Left renal cortex interstitium (tissue), 4 donors: ENCODE results near the gene RABL3. TPM values are rescaled to one million over a fixed set of nuclear protein-coding genes. Genes with fewer than 3 reads are reported as not detected.
"Not testable (repeated sequence)": the region's sequence is repeated elsewhere in the genome, so short reads cannot be mapped to it uniquely, and the experiment has no call there.

ENCODE experiments used
- DNase-seq, 4 donors: peaks; one replicate each; pipeline ENCODE4 v3.0.0-alpha.2; 2013; ENCODE audit warnings: low read depth in 4 of 4, low spot score in 2 of 4, missing footprints in 1 of 4
- polyA plus RNA-seq, 4 donors: library from polyadenylated mRNA; unstranded; fragments of 120-200 nt; gene quantifications; one replicate each; pipeline ENCODE4 v1.2.1, GENCODE V29; 2013; ENCODE audit not compliant: insufficient read length in 4 of 4

RABL3 gene
- polyA plus RNA-seq, 4 donors = 21.9 to 31.5 (median 29.8) TPM

DNA sequence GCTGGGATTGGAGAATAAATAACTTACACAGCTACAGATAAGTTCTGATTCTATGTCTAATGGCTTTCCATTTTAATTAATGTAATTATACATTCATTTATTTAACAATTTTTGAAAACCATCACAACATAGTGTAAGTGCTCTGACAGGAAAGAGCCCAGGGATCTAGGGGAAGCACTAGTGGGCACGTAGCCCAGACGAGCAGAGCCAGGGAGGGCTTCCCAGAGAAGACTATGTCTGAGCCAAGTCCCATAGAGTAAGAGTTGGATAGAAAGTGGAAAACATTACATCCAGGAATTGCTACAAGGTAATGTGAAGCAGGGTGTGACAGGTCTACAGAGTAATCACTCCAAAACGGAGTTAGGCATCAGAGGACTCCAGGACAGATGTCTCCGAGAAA is 57.4 kb downstream of the RABL3 start:
- no peak for DNase-seq

DNA sequence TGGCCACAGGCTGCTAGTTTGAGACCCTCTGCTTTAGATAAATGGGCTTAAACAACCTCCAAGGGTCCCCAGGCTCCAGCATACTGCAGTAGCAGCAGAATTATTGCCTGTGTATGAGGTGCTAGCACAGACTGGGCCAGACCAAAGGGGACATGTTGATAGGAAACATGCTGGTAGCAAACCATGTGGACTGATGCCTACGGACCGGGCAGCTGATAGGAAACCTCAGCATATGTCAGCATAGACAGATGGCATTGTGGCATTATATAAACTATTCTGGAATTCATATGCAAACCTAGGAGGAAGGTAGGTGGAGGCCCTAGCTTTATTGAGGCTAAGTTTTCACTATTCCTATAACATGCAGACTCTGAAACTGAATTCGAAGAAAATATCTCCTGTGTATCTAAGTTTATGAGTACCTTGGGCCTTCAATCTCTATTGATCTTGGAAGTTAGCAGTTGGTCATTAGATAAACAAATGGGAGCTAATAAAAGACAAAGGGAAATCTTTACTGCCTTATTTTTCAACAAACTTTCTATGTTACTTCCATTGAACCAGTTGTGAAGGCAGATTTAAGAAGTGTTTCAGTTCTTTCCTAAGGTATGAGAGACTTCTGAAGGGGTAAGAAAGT is 58.5 kb downstream of the RABL3 start:
- no peak for DNase-seq

DNA sequence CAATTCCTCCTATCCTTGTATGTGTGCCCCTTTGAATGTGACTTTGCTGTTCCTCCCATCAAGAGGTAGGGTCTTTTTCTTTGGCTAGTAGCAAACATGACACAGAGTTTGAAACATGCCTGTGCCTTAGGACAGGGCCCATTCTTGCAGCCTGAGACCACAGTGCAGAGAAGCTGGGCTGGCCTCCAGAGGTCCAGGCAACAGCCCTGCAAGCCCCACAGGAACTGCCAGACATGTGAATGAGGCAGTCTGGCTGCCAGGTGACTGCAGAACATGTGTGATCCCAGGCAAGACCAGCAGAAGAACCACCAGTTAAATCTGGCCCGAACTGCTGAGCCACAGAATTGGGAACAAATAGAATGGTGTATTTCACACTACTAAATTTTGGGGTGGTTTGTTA is 59.1 kb downstream of the RABL3 start:
- no peak for DNase-seq

DNA sequence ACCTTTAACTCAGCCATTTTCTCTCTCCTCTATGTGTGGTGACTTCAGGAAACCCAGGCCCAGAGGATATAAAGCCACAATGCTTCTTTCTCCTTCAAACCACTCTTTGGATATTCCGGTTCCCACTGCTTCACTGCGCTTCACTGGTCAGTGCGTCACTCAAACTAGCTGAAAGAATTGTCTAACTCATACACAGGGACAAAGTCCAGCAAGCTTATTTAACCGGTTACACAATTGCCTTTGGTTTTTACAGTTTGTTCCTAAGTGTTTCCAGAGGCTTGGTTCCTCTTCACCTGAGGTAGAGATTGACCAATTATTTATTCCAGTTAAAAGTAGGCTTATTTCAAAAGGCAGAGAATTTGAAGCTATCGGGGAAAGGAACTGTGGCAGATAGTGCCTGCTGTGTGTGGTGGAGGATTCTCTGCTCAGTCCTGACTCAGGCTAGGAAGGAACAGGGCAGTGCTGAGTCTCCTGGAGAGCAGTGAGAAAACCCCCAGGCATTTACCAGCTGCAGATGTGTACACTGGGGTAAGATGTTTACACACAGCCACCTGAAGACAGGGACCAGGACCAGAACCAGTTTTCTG is 60.1 kb downstream of the RABL3 start, which contains the start of gene HGD:
HGD (minus strand) TSS at position 145 of the 587 bp plus-strand sequence; CDS start at position 17, 128 bp downstream.
- peak in 1 of 4 donors; percentile 31 for DNase-seq

- no peak for DNase-seq
Measured at GRCh38 chr3:120681506-120682038, 60.7 kb downstream of the RABL3 start.

DNA sequence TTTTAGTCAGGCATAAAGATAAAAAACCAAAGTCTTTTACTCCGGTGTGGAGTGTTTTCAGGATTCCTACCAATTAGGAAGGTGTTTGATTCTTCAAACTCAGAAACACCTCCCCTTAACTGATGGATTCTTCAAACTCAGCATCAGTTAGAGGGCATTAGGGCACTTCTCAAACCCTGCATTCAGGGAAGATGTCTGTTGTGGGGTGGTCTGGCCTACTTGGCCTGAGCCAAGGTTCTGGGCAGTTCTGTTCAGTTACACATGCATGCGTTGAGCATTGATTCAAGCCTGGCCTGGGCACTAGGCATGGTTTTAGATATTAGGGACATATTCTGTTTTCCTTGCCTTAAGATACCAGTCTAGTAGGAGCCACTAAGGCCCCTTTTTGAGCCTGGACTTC is 61.3 kb downstream of the RABL3 start:
- DNase-seq = no peak

DNA sequence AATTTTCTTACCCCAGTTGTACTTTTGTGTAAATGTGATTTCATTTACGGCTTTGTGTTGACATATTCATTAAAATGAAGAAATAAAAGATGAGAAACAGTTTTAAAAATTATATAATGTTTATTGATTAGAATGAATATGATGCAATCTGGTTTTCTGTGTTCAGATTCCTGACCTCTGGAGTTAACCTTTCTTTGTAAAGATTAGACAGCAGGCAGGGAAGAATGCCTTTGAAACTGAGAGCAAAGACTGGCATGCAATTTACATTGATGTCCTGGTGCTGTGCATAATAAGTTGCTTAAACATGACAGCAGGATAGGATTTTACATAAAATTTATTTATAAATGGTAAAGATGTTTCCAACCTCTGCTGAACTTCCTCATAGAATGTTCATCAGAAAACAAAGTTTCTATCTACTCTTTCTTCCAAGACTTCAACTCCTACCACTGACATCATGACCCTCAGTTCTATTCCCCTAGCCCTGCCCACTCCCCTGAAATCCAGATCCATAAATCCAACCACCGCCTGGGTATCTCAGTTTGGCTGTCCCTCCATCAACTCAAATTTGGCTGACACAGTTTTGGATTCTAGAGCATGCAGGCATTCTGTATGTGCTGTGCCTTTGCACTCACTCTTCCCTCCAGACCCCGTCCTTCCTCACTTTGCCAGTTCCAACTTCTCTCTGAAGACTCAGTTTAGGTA is 62.0 kb downstream of the RABL3 start:
- DNase-seq = no peak

DNA sequence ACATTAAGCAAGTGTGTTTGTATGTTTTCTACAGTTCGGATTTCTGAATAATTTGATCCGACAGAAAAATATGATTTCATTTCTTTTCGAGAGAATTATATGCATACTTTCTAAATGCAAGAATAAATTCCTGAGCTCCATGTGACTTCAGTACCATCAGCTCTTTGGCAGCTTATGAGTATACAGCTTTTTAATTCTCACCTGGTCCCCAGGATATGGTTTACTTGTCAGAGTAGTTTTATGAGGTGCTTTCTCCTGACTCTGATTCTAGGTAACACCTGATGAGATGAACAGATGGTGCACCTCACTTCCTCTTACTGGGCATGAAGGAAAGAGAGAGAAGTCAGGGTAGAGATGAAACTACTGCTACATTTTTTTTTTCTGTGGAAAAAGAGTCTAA is 63.3 kb downstream of the RABL3 start:
- DNase-seq = no peak

GRCh38 chr3:120678331-120678947 is 63.9 kb downstream of the RABL3 start:
- peak in 3 of 4 donors; percentile 37 to 56 (median 41) for DNase-seq

GRCh38 chr3:120677193-120677592 is 65.1 kb downstream of the RABL3 start:
- DNase-seq = not testable (repeated sequence)

DNA sequence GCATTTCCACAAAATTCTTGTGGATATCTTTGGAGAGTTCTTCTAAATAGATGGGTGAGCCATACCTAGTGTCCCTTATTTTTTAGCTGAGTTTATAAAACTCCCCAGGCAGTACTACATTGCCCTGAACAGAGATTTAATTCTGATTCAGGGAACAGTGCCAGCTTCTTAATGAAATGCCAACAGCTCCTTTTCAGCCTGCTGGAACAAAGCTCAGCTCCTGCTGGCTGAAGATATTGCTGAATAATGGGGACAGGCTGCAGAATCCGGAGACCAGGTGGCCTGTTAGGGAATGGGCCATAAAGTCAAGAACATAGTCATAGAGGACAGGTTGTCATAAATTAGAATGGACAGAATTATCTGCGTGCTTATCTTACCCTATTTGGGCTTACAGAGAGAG is 69.2 kb downstream of the RABL3 start:
- DNase-seq = no peak

DNA sequence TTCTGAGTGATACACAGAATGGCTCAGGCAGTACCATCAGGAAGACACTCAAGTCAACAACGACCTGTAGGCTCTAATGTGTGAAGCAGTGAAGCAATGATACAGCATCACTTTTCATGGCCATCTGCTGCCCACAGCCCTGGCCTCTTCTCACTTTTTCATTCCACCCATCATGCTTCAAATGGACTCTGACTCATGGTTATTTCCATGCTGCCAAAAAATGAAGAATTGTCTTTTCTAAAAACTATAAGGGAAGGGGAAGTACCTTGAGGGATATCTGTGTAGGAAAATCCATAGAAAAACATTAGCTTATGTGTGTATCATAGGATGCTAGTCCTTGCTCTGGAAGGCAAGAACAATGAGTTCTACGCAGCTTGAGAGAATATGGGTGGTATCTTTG is 71.7 kb downstream of the RABL3 start:
- no peak for DNase-seq

GRCh38 chr3:120664926-120665325 is 77.4 kb downstream of the RABL3 start:
- DNase-seq = no peak

- no peak for DNase-seq
Measured at GRCh38 chr3:120661945-120662344, 80.4 kb downstream of the RABL3 start.

GRCh38 chr3:120661106-120661905 is 81.0 kb downstream of the RABL3 start:
- DNase-seq = no peak

GRCh38 chr3:120659834-120660233 is 82.5 kb downstream of the RABL3 start:
- DNase-seq = no peak

- DNase-seq = no peak
Measured at GRCh38 chr3:120659285-120659684, 83.0 kb downstream of the RABL3 start.

DNA sequence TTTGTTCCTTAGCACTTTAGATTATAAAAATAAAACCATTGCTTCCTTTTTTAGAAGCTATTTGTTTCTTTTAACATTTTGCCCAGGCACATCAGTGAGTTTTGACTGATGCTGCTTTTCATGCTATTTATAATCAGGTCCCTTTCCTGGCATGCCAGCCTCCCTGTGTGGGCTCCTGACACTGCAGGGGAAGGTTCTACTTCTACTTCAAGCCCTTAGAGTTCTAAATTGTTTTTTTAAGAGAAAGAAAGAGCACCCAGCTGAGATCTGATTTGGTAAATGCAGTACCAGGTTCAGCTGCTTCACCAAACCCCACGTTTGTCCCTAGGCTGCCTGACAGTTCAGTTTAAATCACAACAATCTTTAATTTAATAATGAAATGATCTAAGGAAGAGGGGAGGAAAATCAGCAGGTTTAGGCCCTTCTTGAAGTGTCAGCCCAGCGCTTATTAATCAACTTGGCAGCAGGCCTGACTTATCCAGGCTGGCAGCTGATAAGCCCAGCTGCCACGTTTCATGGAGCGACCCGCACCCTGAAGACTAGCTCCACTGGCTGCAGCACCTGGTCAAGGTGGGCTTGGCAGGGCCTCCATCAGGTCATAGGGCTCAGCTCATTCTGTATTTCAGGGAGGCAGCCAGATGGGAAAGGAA is 89.3 kb downstream of the RABL3 start:
- DNase-seq = no peak

DNA sequence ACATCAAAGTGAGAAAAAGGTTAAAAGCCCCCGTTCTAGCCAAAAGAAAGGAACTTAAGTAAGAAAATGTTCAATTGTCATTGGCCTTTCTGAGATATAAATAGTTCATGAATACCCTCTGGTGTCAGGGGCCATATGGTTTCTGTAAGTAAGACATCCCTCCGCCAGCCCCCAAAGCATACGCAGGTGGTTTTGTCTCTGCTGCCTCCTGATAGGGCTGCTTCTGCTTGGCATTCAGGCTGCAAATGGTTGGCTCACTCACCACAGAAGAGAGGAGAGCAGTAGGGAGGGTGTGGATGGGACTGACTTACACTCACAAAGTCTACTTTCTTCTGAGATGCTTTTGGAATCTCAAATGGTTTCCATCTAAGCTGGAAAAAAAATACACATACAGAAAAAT is 90.0 kb downstream of the RABL3 start:
- DNase-seq = no peak

GRCh38 chr3:120650311-120650710 is 92.0 kb downstream of the RABL3 start:
- DNase-seq = no peak
